Hepatic stellate cell (primary cell): ENCODE results near the gene EEF1AKMT3.
A peak's percentile ranks its signal among the peaks of the same experiment; 100 is the strongest.
"Not testable (repeated sequence)": the region's sequence is repeated elsewhere in the genome, so short reads cannot be mapped to it uniquely, and the experiment has no call there.

Experiments
- DNase-seq: peaks from one replicate; pipeline ENCODE4 v3.0.0; 2011; ENCODE audit warnings: low spot score

Gene EEF1AKMT3

DNA sequence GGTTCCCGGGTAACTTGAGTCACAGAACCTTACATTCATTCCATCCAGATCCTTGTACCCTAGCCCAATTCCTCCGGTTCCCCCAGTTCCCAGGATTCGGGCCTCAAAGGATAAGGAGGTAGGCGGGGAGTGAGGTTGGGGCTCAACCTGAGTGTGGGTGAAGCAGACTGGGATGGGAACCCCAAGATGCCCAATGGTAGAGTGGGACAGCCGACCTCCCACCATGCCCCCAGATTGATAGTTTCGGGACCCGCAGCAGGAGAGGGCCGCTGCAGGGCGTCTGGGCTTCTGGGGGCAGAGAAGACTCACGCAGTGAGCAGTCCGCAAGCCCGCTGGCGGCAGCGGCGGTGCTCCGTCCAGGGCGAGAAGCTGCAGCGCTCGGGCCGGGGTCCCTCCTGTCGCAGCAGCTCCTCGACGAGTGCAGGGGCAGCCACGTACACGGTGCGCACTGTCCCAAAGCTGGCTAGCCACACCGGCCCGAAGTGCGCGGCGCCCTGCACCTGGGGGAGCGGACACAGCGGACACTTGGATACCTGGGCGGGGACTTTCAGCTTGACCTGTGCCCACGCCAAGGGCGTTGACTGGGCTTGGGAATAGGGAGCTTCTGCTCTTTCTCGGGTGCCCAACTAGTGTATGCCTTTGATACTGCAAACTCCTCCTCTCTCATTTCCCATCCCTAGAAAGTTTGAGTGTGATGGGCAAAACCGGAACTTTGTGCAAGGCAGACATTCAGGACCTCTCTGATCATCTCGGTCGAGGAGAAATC, 6.5 kb upstream of the EEF1AKMT3 start:
- no peak for DNase-seq

DNA sequence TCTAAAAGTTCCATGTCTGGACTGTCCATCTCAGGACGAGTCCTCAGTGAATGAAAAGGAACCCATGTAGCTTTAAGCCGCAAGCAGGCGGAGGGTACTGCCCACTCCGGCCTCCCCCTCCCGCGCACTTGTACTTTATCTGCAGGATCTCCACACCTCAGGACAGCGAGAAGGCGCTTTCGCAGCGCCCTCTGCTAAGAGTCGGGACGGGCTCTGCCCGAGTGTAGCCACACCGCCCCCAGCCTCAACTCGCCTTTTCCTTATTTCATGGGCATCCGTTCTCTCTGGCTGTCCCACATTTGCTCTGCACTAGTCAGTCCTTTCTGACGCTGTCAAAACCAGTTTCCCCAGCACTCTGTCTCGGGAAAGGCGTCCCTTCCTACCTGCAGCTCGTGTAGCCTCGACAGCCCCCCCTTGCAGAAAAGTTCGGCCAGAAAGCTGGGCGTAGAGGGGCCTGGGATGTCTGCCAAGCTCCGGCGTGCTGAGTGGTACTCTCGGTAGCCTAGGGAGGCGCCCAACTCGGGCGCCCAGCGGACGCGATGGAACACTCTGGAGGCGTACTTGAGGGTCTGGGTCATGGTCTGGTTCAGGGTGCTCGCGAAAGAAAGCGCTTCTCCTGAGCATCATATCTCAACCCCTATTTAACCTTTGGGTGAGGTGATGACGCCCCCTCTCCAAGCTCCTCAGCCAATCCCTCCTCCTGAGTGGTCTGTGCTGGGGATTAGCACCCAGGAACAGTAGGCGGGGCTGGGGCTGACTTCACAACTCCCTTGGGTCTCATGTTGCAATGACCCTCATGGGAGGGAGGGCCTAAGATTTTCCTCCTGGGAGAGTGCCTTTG, 5.7 kb upstream of the EEF1AKMT3 start, which contains the start of gene CYP27B1:
CYP27B1 (minus strand) TSS at position 615 of the 841 bp plus-strand sequence; CDS start at position 578, 37 bp downstream.
- no peak for DNase-seq

DNA sequence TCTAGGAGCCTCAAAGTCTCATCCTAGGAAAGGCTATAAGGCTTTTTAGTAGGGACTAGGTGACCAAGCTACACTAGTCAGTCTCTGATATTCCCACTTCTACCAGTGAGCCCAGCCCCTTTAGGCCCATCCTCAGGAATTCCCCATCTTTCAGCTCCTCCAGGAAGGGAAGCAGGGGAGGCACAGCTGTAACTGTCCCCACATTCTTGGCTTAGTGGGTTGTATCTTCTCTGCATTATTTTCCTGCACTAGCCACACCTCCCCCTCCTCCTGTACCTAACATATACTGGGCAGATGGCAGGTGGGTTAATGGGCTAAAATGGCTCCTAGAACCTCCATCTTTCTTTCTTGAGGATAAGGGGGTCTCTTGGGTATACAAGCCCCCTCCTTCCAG, 5.1 kb upstream of the EEF1AKMT3 start:
- no peak for DNase-seq

DNA sequence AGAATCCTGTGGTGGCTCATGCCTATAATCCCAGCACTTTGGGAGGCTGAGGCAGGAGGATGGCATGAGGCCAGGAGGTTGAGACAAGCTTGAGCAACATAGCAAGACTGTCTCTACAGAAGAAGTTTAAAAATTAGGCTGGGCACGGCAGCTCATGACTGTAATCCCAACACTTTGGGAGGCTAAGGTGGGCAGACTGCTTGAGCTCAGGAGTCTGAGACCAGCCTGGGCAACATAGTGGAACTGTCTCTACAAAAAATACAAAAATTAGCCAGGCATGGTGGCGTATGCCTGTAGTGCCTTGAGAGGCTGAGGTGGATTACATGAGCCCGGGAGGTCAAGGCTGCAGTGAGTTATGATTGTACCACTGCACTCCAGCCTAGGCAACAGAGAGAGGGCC, 4.5 kb upstream of the EEF1AKMT3 start:
- DNase-seq: no peak

DNA sequence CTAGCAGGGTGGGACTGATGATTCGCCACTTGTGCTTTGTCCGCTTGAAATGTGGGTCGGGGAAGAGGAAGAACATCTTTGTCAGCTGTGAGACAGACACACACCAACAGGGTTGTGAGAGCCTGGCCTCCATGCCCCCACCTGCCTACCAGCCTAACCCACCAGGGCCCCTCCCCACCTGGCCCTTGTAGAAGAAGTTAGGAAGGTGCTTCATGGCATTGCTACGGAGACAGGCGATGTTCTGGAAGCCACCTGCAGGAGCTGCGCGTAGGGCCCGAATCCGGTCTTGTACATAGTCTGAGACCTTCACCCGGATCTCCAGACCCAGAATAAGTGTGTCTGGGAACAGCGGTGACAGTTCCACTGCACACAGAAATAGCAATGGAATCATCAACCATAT, 2.8 kb upstream of the EEF1AKMT3 start:
- no peak for DNase-seq

DNA sequence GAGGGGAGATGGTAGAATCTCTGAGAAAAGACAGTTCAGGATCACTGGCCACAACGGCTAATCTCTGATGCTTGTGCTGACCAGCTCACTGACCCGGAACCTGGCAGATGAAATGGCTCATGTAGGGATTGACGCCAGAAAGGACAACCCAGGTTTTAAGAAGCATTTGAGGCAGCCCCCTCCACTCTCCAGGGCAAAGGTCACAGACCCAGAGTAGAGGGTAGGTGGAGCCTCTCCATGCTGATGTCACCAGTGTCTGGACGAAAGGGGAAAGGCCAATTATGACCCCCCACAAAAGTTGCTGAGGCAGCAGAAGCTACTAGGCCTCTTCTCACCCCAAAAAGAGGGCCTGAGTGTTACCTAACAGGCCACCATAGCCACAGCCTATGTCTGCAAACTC, 1.7 kb upstream of the EEF1AKMT3 start:
- no peak for DNase-seq

DNA sequence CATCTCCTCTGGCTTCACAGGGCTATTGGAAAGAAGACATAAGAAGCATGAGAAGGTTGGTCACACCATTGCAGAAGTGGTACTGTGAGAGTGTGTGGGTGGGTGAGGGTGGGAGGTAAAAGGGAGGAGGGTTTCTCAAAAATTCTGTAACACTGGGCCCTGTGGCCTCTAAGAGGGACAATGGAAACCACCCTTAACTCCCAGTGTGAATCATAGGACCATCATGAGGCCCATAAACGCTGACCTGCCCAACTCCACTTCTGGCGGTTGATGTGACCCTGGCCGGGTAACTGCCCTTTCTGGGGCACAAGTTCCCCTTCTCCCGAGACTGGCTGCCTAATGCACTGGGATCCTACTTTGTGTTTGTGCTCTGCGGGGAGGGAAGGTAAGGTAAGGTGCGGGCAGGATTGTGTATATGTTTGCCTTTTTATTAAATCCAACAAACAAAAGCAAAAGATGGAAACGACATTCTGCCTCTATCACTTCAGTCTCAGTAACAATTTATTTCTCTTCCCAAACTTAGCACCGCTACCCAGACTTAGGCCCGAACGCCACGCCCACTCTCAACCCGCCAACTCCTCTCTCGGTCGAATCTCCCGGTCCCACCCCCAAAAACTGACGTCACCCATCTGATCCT, 1.1 kb upstream of the EEF1AKMT3 start:
- peak; percentile 97 for DNase-seq

DNA sequence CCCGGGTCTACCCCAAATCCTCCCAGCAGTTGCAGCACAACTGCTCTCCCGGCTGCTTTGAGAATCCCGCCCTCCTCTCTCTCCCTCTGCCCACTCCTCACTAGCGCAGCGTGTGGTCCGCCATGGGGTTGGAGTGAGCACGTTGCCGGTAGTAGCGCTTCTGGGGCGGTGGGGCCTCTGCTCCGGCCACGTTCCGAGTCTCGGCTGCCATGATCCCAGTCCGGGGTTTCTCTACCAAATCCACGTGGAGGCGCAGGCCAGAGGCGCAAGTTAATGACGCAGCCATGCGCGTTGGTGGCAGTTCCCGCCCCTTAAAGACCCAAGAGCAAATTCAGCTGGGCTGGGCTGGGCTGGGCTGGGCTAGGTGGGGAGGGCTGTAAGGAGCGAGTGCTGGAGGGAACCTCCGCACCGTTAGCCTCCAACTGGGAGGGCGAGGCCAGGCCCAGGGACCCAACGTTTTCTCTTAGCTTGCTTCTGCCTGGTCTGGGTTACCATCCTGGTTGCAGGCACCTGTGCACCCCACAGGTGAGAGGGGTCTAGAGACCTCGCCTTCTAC, 463 bp upstream of the EEF1AKMT3 start, which contains the start of gene METTL1:
METTL1 (minus strand) TSS at position 233 of the 556 bp plus-strand sequence; CDS start at position 211, 22 bp downstream.
- peak; percentile 97 for DNase-seq

DNA sequence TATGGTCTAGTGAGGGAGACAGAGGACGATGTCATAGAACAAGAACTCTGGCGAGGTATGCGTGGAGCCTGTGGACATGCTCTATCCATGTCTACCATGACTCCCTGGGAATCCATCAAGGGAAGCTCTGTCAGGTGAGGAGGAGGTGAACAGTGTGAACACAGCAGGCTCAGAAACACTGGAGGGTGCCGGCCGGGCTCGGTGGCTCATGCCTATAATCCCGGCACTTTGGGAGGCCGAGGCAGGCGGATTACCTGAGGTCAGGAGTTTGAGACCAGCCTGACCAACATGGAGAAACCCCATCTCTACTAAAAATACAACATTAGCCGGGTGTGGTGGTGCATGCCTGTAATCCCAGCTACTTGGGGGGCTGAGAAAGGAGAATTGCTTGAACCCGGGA, 2.2 kb downstream of the EEF1AKMT3 start:
- not testable (repeated sequence) for DNase-seq

DNA sequence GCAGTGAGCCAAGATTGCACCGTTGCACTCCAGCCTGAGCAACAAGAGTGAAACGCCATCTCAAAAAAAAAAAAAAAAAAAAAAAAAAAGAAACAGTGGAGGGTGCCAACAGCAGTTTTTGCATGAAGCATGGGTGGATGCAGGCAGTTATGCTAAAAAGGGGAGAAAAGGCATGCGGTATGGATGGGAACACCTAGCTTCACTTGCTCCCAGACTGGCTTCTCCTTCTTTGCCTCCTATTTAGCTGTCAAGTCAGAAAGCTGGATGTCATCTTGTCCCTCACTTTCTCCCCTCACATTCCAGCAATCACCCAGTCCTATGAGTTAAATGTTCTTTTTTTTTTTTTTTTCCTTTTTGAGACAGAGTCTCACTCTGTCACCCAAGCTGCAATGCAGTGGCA, 2.6 kb downstream of the EEF1AKMT3 start:
- DNase-seq: no peak

DNA sequence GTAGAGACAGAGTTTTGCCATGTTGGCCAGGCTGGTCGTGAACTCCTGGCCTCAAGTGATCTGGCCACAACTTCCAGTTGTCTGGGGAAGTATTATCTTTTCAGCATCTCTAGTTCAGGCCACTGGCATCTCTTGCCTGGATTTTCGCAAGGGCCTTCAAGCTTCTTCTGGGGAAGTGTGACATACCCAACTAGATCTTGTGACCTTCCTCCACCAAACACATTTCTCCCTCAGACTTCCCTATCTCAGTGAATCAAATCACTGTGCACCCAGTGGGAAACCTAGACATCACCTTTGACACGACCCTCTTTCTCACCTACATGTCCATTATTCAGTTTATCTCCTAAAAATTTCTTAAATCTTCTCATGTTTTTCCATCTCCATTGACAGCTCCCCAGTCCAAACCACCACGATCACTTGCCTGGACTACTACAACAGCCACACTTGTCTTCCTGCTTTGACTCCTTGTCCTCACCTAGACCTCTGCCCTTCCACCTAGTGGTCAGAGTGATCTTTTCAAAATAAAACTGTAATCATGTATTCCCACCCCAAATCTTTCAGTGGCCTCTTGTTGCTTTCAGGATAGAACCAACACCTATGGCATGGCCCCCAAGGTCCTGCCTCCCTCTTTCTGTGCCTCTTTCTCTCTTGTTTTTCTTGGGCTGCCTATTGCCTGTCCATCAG, 3.3 kb downstream of the EEF1AKMT3 start:
- no peak for DNase-seq

DNA sequence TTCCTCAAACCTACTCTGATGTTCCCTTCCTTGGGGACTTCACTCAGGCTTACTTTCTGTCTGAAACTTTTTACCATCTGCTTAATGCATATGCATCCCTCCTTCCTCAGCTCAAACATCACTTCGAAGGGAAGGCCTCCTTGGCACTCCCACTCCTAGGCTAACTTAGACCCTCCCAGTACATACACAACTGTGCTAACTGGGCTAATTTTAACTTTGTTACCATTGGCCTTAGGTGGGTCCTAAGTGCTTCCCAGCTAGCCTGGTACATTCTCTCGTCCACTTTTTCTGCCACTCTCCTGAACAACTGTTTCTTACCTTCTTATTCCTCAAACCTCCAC, 3.8 kb downstream of the EEF1AKMT3 start:
- DNase-seq: no peak

DNA sequence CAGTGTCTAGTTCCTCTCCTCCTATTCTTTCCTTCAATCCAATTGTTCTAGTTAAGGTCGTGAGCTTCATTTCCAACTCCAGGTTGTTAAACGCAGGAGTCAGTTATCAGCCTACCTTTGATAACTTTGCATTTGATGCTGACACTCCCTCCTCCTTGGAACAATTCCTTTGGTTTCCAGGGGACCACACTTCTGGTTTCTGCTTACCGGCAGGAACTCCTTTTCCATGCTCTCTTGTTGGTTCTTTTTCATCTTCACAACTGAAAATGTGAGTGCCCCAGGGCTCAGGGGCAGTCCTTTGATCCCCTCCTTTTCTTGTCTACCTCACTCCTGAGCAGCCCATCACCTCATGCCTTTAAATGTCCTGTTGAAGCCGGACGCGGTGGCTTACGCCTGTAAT, 5.0 kb downstream of the EEF1AKMT3 start:
- no peak for DNase-seq

DNA sequence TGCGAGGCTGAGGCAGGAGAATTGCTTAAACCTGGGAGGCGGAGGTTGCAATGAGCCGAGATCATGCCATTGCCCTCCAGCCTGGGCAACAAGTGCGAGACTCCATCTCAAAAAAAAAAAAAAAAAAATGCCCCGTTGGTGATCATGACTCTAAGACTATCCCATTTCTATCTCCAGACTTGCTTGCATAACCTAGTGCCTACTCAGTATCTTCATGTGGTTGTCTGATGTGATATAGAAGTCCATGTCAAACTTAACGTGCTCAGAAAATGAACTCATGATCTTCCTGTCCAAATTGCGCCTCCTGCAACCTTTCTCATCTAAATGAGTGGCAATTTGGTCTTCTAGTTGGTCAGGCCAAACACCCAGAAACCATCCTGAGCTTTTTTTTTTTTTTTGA, 5.5 kb downstream of the EEF1AKMT3 start:
- DNase-seq: no peak

DNA sequence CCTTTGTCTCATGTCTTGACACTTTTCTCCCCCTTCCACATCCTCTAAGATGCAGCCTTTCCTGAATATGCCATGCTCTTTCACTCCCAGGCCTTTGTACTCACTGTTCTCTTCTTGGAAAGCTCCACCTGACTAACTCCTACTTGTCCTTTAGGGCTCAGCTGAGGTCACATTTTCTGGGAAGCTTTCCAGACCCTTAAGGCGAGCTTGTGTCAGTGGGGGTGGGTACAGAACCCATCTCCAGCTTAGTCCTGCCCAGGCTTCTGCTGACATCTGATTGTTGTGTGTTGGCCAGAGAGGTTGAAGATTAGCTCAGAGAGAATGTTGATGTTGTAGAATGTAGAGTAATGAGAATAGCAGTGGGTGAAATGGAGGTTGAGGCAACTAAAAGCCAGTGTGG, 7.3 kb downstream of the EEF1AKMT3 start:
- no peak for DNase-seq

DNA sequence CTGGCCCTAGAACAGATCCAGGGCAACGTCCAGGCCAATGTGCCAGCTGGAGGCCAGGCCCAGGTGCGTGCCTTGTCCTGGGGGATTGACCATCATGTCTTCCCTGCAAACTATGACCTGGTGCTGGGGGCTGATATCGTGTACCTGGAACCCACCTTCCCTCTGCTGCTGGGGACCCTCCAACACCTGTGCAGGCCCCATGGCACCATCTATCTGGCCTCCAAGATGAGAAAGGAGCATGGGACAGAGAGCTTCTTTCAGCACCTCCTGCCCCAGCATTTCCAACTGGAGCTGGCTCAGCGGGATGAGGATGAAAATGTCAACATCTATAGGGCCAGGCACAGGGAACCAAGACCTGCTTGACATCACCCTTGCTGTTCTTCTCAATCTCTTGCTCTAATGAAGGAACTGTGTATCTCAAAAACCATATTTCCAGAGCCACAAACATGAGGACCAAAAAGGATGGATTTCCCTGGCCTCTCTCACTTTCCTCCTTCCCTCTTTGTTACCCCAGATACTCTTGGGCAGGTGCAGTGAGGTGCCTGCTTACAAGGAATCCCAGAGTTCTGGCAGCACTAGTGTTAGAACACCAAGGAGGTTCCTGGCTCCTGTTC, 8.0 kb downstream of the EEF1AKMT3 start:
- DNase-seq: no peak

DNA sequence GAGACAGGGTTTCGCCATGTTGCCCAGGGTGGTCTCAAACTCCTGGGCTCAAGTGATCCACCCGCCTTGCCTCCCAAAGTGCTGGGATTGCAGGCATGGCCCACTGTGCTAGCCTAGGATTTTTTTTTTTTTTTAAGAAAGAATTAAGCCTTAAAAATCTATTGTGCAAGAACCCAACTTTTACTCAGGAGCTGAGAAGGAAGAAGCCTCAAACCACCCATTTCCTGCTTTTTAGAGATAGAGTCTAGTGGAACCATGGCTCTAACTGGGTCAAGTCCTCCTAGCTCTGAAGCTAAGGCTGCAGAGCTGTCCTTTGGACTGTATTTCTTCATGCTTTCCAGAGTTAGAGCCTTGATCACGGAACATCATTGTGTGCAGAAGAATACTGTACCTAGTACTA, 8.8 kb downstream of the EEF1AKMT3 start:
- DNase-seq: no peak

DNA sequence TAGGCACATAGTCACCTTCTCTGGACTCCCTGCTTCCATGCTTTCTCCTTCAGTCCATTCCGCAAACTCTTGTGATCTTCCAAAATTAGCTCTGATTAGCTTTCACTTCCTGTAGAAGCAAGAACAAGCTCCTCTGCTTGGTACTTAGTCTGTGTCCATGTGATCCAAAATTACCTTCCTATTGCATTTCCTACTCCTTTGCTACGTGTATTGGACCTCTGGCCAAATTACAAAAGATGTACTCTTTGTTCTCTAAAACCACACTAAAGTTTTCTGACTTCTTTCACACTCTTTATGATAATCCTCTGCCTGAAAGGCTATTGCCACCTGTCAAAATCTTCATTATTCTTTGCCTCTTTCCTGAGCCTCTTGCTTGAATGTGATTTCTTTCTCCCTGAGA, 9.4 kb downstream of the EEF1AKMT3 start:
- no peak for DNase-seq

DNA sequence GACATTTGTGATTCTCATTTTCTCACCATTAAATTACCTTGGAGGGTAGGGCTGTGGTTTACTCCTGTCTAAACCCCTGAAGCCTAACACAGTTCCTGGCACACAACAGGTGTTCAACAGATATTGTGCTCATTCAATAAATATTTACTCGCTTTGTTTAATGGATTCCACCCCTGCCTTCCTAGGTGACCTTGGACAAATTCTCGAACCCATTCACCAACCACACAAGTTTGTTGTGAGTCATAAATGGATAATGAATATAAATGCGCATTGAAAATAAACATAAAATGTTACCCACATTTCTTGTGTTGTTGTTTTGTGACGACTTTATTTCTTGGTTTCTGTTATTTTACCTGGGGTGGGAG, 9.8 kb downstream of the EEF1AKMT3 start:
- no peak for DNase-seq

DNA sequence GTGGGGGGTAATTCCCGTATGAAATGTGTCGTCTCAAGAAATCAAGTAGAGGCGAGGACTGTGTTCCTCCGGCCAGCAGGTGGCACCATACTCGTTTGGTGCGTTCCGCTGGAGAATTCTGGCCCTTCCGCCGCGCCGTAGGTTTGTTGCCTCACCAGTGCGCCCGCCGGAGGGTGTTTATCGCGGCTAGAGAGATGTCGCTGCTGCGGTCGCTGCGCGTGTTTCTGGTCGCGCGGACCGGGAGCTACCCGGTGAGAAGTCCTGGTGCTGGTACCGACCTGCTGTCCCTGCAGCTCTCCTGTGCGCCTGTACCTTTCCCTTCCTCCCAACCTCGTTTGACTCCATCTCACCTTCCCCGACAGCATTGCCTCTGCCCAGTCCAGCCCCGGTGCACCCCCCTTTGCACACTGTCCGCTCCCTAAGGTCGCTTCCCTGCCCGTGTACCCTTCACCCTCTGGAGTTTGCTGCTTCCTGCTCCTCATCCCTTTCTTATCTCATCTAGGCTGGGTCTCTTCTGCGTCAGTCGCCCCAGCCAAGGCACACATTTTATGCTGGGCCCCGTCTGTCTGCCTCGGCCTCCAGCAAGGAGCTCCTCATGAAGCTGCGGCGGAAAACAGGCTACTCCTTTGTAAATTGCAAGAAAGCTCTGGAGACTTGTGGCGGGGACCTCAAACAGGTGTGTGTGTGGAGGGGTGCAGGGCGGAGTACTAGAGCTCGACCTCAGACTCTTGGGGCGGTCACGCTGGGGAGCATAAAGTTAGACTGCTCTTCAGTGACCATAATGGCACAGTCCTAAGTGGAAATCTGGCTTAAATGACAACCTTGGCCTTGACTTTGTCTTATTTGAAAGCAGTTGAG, 10.4 kb downstream of the EEF1AKMT3 start, which contains the start of gene TSFM:
TSFM (plus strand) TSS at position 180 of the 858 bp plus-strand sequence; CDS start at position 195, 15 bp downstream.
- peak; percentile 80 for DNase-seq

DNA sequence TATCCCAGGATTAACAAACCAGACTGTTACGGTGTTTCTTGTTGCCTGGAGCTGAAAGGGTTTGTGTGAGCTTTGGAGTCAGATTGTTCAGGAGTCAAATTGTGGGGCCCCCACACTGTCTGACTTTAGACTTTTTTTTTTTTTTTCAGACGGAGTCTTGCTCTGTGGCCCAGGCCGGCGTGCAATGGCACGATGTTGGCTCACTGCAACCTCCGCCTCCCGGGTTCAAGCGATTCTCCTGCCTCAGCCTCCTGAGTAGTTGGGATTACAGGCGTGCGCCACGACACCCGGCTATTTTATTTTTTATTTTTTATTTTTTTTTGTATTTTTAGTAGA, 11.0 kb downstream of the EEF1AKMT3 start:
- no peak for DNase-seq
